IMR-90 (cell line): ENCODE results near the gene IRS2. TPM values are rescaled to one million over a fixed set of nuclear protein-coding genes. Genes with fewer than 3 reads are reported as not detected.

Source experiments
- ATAC-seq: fragments of 200-7000 bp; cut with Tn5 transposase; 2 replicates; pipeline ENCODE4 v1.9.1; 2020; ENCODE audit warnings: low read depth, mild to moderate bottlenecking, moderate library complexity
- BruUV-seq: library from RNA; stranded (reverse); fragments of 400-500 nt; replicated peaks from 2 replicates; lab custom pipeline; 2021; lab: Mats Ljungman, UMichigan
- CTCF ChIA-PET: fragments of 300-600 bp; formaldehyde crosslinking; extraction: SDS; loops from one replicate; lab custom pipeline; 2021; ENCODE audit warnings: antibody characterized with exemption; lab: Yijun Ruan, JAX
- POLR2A ChIA-PET: fragments of 300-600 bp; sonication (Branson Sonifier 250); formaldehyde crosslinking; loops from one replicate; lab custom pipeline; 2022; ENCODE audit warnings: antibody characterized with exemption; ENCODE audit not compliant: unreplicated experiment; lab: Charles Lee
- DNase-seq: peaks from one replicate; pipeline ENCODE4 v3.0.0; 2013
- H2AFZ ChIP-seq: replicated peaks from 2 replicates; pipeline ENCODE3; 2013; ENCODE audit warnings: low read length, mild to moderate bottlenecking; ENCODE audit not compliant: poor library complexity
- H2AK5ac ChIP-seq: 2 replicates; pipeline ENCODE4 v1.6.1; 2013; ENCODE audit warnings: low read depth, low read length, inconsistent platforms
- H2AK9ac ChIP-seq: replicated peaks from 2 replicates; pipeline ENCODE3; 2013; ENCODE audit warnings: mild to moderate bottlenecking, low read depth, low read length, moderate library complexity; ENCODE audit not compliant: poor library complexity
- H2BK120ac ChIP-seq: 2 replicates; pipeline ENCODE4 v1.6.1; 2013; ENCODE audit warnings: low read depth, low read length, inconsistent platforms
- H2BK15ac ChIP-seq: 3 replicates; pipeline ENCODE4 v1.6.1; 2013; ENCODE audit warnings: low read depth, low read length, inconsistent platforms
- H2BK20ac ChIP-seq: 2 replicates; pipeline ENCODE4 v1.6.1; 2013; ENCODE audit warnings: low read depth, mild to moderate bottlenecking, inconsistent platforms, low read length, moderate library complexity
- H2BK5ac ChIP-seq: 2 replicates; pipeline ENCODE4 v1.6.1; 2013; ENCODE audit warnings: mild to moderate bottlenecking, low read depth, low read length, inconsistent platforms; ENCODE audit not compliant: poor library complexity, severe bottlenecking
- H3K14ac ChIP-seq: replicated peaks from 2 replicates; pipeline ENCODE4 v1.6.1; 2013; ENCODE audit warnings: low read depth, low read length, inconsistent platforms
- H3K18ac ChIP-seq: 2 replicates; pipeline ENCODE4 v1.6.1; 2013; ENCODE audit warnings: low read depth, low read length, control low read depth
- H3K23ac ChIP-seq: 2 replicates; pipeline ENCODE4 v1.6.1; 2013; ENCODE audit warnings: low read depth, low read length, inconsistent platforms
- H3K27ac ChIP-seq: 2 replicates; pipeline ENCODE4 v1.5.1; 2013; ENCODE audit warnings: mild to moderate bottlenecking, control low read depth, low read length; ENCODE audit not compliant: insufficient read depth
- H3K27me3 ChIP-seq: 2 replicates; pipeline ENCODE4 v1.6.1; 2013; ENCODE audit warnings: low read length; ENCODE audit not compliant: control insufficient read depth, insufficient read depth
- H3K36me3 ChIP-seq: 2 replicates; pipeline ENCODE4 v1.6.1; 2013; ENCODE audit warnings: low read length, mixed read lengths; ENCODE audit not compliant: control insufficient read depth, insufficient read depth
- H3K4ac ChIP-seq: 2 replicates; pipeline ENCODE4 v1.6.1; 2013; ENCODE audit warnings: low read depth, low read length, inconsistent platforms
- H3K4me1 ChIP-seq: 2 replicates; pipeline ENCODE4 v1.6.1; 2013; ENCODE audit warnings: low read length, mixed read lengths; ENCODE audit not compliant: control insufficient read depth, insufficient read depth
- H3K4me2 ChIP-seq: 2 replicates; pipeline ENCODE4 v1.6.1; 2013; ENCODE audit warnings: low read depth, mild to moderate bottlenecking, control low read depth, low read length, moderate library complexity
- H3K4me3 ChIP-seq: 2 replicates; pipeline ENCODE4 v1.5.1; 2013; ENCODE audit warnings: low read depth, mild to moderate bottlenecking, control low read depth, low read length, moderate library complexity; ENCODE audit not compliant: insufficient read depth
- H3K56ac ChIP-seq: 2 replicates; pipeline ENCODE4 v1.6.1; 2013; ENCODE audit warnings: low read length, inconsistent platforms; ENCODE audit not compliant: insufficient read depth; ENCODE audit errors: extremely low read depth
- H3K79me1 ChIP-seq, 2 experiments: 2 replicates each; pipeline ENCODE4 v1.6.1; 2013; ENCODE audit warnings: low read length in 2 of 2, inconsistent platforms in 1 of 2, low read depth in 1 of 2
- H3K9ac ChIP-seq: 2 replicates; pipeline ENCODE4 v1.6.1; 2013; ENCODE audit warnings: low read depth, low read length, control low read depth
- H3K9me1 ChIP-seq: 2 replicates; pipeline ENCODE4 v1.6.1; 2013; ENCODE audit warnings: low read length, inconsistent platforms; ENCODE audit not compliant: insufficient read depth
- H3K9me3 ChIP-seq: 2 replicates; pipeline ENCODE4 v1.6.1; 2013; ENCODE audit warnings: low read length; ENCODE audit not compliant: control insufficient read depth, insufficient read depth
- H4K20me1 ChIP-seq: 2 replicates; pipeline ENCODE4 v1.6.1; 2013; ENCODE audit warnings: low read length, inconsistent platforms; ENCODE audit not compliant: insufficient read depth
- H4K5ac ChIP-seq: 2 replicates; pipeline ENCODE4 v1.6.1; 2013; ENCODE audit warnings: mild to moderate bottlenecking, low read depth, low read length, control low read depth
- H4K8ac ChIP-seq, 2 experiments: 2 replicates each; pipeline ENCODE4 v1.6.1; 2013; ENCODE audit warnings: low read depth in 2 of 2, low read length in 2 of 2, control low read depth in 1 of 2, inconsistent platforms in 1 of 2
- H4K91ac ChIP-seq: 2 replicates; pipeline ENCODE4 v1.6.1; 2013; ENCODE audit warnings: low read depth, low read length, inconsistent platforms; ENCODE audit not compliant: insufficient read depth
- BHLHE40 ChIP-seq: fragments of 150-350 bp; IDR thresholded peaks from 2 replicates; pipeline ENCODE4 v1.6.1; 2016; ENCODE audit warnings: mild to moderate bottlenecking, low read depth, low read length
- CEBPB ChIP-seq: IDR thresholded peaks from 2 replicates; pipeline ENCODE4 v1.6.1; 2012; ENCODE audit warnings: low read depth, low read length, improper control_type of control experiment
- CHD1 ChIP-seq: IDR thresholded peaks from 2 replicates; pipeline ENCODE4 v1.6.1; 2012; ENCODE audit warnings: low read depth, low read length, improper control_type of control experiment
- CTCF ChIP-seq: conservative IDR thresholded peaks from 2 replicates; pipeline ENCODE4 v1.5.1; 2012; ENCODE audit warnings: mild to moderate bottlenecking, low read depth, low read length, improper control_type of control experiment
- ELK1 ChIP-seq: fragments of 150-350 bp; IDR thresholded peaks from 2 replicates; pipeline ENCODE4 v1.6.1; 2016; ENCODE audit warnings: low read depth, mild to moderate bottlenecking, low read length, moderate library complexity, borderline replicate concordance
- FOS ChIP-seq: fragments of 150-350 bp; IDR thresholded peaks from 2 replicates; pipeline ENCODE4 v1.6.1; 2016; ENCODE audit warnings: low read depth, low read length
- MAFK ChIP-seq: IDR thresholded peaks from 2 replicates; pipeline ENCODE4 v1.6.1; 2012; ENCODE audit warnings: low read depth, low read length, improper control_type of control experiment
- MAZ ChIP-seq: IDR thresholded peaks from 2 replicates; pipeline ENCODE4 v1.6.1; 2012; ENCODE audit warnings: low read depth, mild to moderate bottlenecking, low read length, improper control_type of control experiment, moderate library complexity, borderline replicate concordance
- MXI1 ChIP-seq: IDR thresholded peaks from 2 replicates; pipeline ENCODE4 v1.6.1; 2012; ENCODE audit warnings: low read depth, mild to moderate bottlenecking, low read length, moderate library complexity, borderline replicate concordance
- NFE2L2 ChIP-seq: fragments of 150-350 bp; IDR thresholded peaks from 2 replicates; pipeline ENCODE4 v1.6.1; 2016; ENCODE audit warnings: low read depth, mild to moderate bottlenecking, low read length
- POLR2A ChIP-seq: IDR thresholded peaks from 2 replicates; pipeline ENCODE4 v1.6.1; 2012; ENCODE audit warnings: mild to moderate bottlenecking, low read depth, low read length
- RAD21 ChIP-seq: IDR thresholded peaks from 2 replicates; pipeline ENCODE4 v1.6.1; 2012; ENCODE audit warnings: low read length, improper control_type of control experiment
- RCOR1 ChIP-seq: IDR thresholded peaks from 2 replicates; pipeline ENCODE4 v1.6.1; 2012; ENCODE audit warnings: mild to moderate bottlenecking, low read length, improper control_type of control experiment; ENCODE audit not compliant: insufficient replicate concordance
- RFX5 ChIP-seq: IDR thresholded peaks from 2 replicates; pipeline ENCODE4 v1.8.0; 2012; ENCODE audit warnings: low read depth, mild to moderate bottlenecking, low read length, moderate library complexity
- SMC3 ChIP-seq: fragments of 150-350 bp; IDR thresholded peaks from 2 replicates; pipeline ENCODE4 v1.6.1; 2016; ENCODE audit warnings: low read depth, mild to moderate bottlenecking, antibody characterized with exemption, low read length, moderate library complexity
- USF2 ChIP-seq: fragments of 150-350 bp; IDR thresholded peaks from 2 replicates; pipeline ENCODE4 v1.6.1; 2017; ENCODE audit warnings: mild to moderate bottlenecking, antibody characterized with exemption, low read length, low read depth
- WGBS, 2 experiments: methylation state at CpG; one replicate each; pipeline versions ENCODE4 v1.1.5 to v1.1.7; 2013; ENCODE audit warnings: missing lambda C conversion rate in 2 of 2; ENCODE audit not compliant: insufficient read length in 1 of 2; ENCODE audit errors: extremely low coverage in 2 of 2; 5-methylcytosine and 5-hydroxymethylcytosine counted together
- dilution Hi-C: fragments of 300-500 bp; cut with HindIII; formaldehyde crosslinking; loops from one replicate; pipeline ENCODE4 v1.14.3; 2018; ENCODE audit warnings: low sequenced_read_pairs; ENCODE audit not compliant: unreplicated experiment
- in situ Hi-C: fragments of 300-500 bp; cut with MboI; formaldehyde crosslinking; loops from 3 replicates; pipeline ENCODE4 v1.14.3; 2019; ENCODE audit warnings: low sequenced_read_pairs, inconsistent platforms, mixed read lengths
- intact Hi-C: fragments of 100-400 bp; cut with micrococcal nuclease; formaldehyde crosslinking; loops from 2 replicates; pipeline ENCODE4 v1.10.0; 2022
- polyA plus RNA-seq, 3 experiments: library from polyadenylated mRNA; depleted of rRNA; stranded (reverse); fragments of >200 nt; gene quantifications; 2 replicates each; pipeline ENCODE4 v1.2.3, GENCODE V29; 2012; ENCODE audit warnings: low replicate concordance in 1 of 3
- total RNA-seq: library from RNA; depleted of rRNA; stranded (reverse); fragments of >200 nt; gene quantifications from 2 replicates; pipeline ENCODE4 v1.2.3, GENCODE V29; 2012

The IRS2 gene
- total and polyA plus RNA-seq, 2 of the 4 experiments (the other 2 are of a cell fraction), result 0.36 to 1.4 TPM

- ChIA-PET CTCF (no interaction called here), POLR2A (no interaction called here)
- Histone ChIP-seq H3K27me3 (peaks cover 48% of the 10 kb centered on the region), H3K36me3 (no peaks in the 10 kb centered on the region), H2AK9ac (no peak overlapping the region), H2AFZ (no peak overlapping the region), H4K5ac (no peak overlapping the region), H3K14ac (no peak overlapping the region), H4K91ac (no peak overlapping the region), H3K4me3 (no peak overlapping the region), H3K9ac (no peak overlapping the region), H4K8ac (no peak overlapping the region), H3K27ac (no peak overlapping the region), H2BK20ac (no peak overlapping the region), H3K56ac (no peak overlapping the region), H4K20me1 (no peaks in the 10 kb centered on the region), H3K4me2 (no peak overlapping the region), H3K18ac (no peak overlapping the region), H3K9me1 (no peaks in the 10 kb centered on the region), H2AK5ac (no peak overlapping the region), H2BK120ac (no peak overlapping the region), H2BK15ac (no peak overlapping the region), H3K4ac (no peak overlapping the region), H2BK5ac (no peak overlapping the region), H3K23ac (no peak overlapping the region), H3K79me1 (no peaks in the 10 kb centered on the region), H3K4me1 (no peaks in the 10 kb centered on the region), H3K9me3 (no peaks in the 10 kb centered on the region; the same call in 1 of the 2 replicates)
- in situ Hi-C loops (no loop called here), intact Hi-C loops (no loop called here), dilution Hi-C loops (no loop called here)
- DNase-seq (no peak), ATAC-seq (no peak)
- 80% methylated on average over 1 of the region's 6 CpGs; no CpG with 5 or more reads in 1 of the 2 experiments for WGBS, 2 experiments
- BruUV-seq, result no TSS peak
- TF ChIP-seq RAD21 (no peak), BHLHE40 (no peak), MAFK (no peak), RFX5 (no peak), POLR2A (no peak), RCOR1 (no peak), CHD1 (no peak), CTCF (no peak), CEBPB (no peak), SMC3 (no peak), FOS (no peak), MXI1 (no peak), ELK1 (no peak), NFE2L2 (no peak), MAZ (no peak), USF2 (no peak)
Observed at GRCh38 chr13:109717686-109718085, 68.7 kb downstream of the IRS2 start.
